ENCODE measurements around the gene PDZRN4.
"Not testable (repeated sequence)": the region's sequence is repeated elsewhere in the genome, so short reads cannot be mapped to it uniquely, and the experiment has no call there.

The PDZRN4 gene

GRCh38 chr12:41188058-41188840 is at the start of gene PDZRN4:
TSS of gene PDZRN4 (plus strand) at chr12:41188320.
- DNase-seq, result no peak

- no peak for DNase-seq
Measured at GRCh38 chr12:41140117-41140516, 48.0 kb upstream of the PDZRN4 start.

GRCh38 chr12:41141104-41141503 is 47.0 kb upstream of the PDZRN4 start:
- DNase-seq, result no peak

GRCh38 chr12:41142376-41142775 is 45.7 kb upstream of the PDZRN4 start:
- no peak for DNase-seq

- no peak for DNase-seq
Measured at GRCh38 chr12:41151793-41152192, 36.3 kb upstream of the PDZRN4 start.

GRCh38 chr12:41162461-41162860 is 25.7 kb upstream of the PDZRN4 start:
- no peak for DNase-seq

GRCh38 chr12:41167701-41168100 is 20.4 kb upstream of the PDZRN4 start:
- no peak for DNase-seq

- no peak for DNase-seq
Measured at GRCh38 chr12:41174602-41175001, 13.5 kb upstream of the PDZRN4 start.

- DNase-seq, result not testable (repeated sequence)
Measured at GRCh38 chr12:41179507-41179906, 8.6 kb upstream of the PDZRN4 start.

- DNase-seq, result no peak
Measured at GRCh38 chr12:41184864-41185263, 3.3 kb upstream of the PDZRN4 start.

GRCh38 chr12:41186026-41186425 is 2.1 kb upstream of the PDZRN4 start:
- no peak for DNase-seq

GRCh38 chr12:41188841-41189394 is 798 bp downstream of the PDZRN4 start:
- no peak for DNase-seq

GRCh38 chr12:41189395-41190251 is 1.5 kb downstream of the PDZRN4 start:
- no peak for DNase-seq

- DNase-seq, result no peak
Measured at GRCh38 chr12:41190338-41190737, 2.2 kb downstream of the PDZRN4 start.

- DNase-seq, result not testable (repeated sequence)
Measured at GRCh38 chr12:41191549-41191948, 3.4 kb downstream of the PDZRN4 start.

- no peak for DNase-seq
Measured at GRCh38 chr12:41193311-41193710, 5.2 kb downstream of the PDZRN4 start.

- DNase-seq, result no peak
Measured at GRCh38 chr12:41202051-41202450, 13.9 kb downstream of the PDZRN4 start.

- no peak for DNase-seq
Measured at GRCh38 chr12:41205070-41205709, 17.1 kb downstream of the PDZRN4 start.

- DNase-seq, result no peak
Measured at GRCh38 chr12:41206298-41206697, 18.2 kb downstream of the PDZRN4 start.

- DNase-seq, result no peak
Measured at GRCh38 chr12:41211448-41211847, 23.3 kb downstream of the PDZRN4 start.

GRCh38 chr12:41212625-41213024 is 24.5 kb downstream of the PDZRN4 start:
- DNase-seq, result no peak

- no peak for DNase-seq
Measured at GRCh38 chr12:41213107-41213506, 25.0 kb downstream of the PDZRN4 start.

GRCh38 chr12:41213648-41214047 is 25.5 kb downstream of the PDZRN4 start:
- DNase-seq, result no peak

All from activated CD4-positive, alpha-beta T cell treated with anti-CD3 and anti-CD28 coated beads for 1 hour (primary cell).